WTC11 (cell line): Measurements from ENCODE around the gene PDCD1. TPM values are rescaled to one million over a fixed set of nuclear protein-coding genes. Genes with fewer than 3 reads are reported as not detected.

ENCODE experiments used
- CBFB ChIP-seq: sonication (generic); formaldehyde crosslinking; IDR thresholded peaks from 2 replicates; pipeline ENCODE4 v1.8.1; 2022; ENCODE audit warnings: mild to moderate bottlenecking, low read depth, missing genetic modification reagents
- NFE2L1 ChIP-seq: sonication (generic); formaldehyde crosslinking; IDR thresholded peaks from 2 replicates; pipeline ENCODE4 v1.8.1; 2023; ENCODE audit warnings: missing genetic modification reagents
- TCF7 ChIP-seq: sonication (generic); formaldehyde crosslinking; IDR thresholded peaks from 2 replicates; pipeline ENCODE4 v1.8.0; 2022; ENCODE audit warnings: mild to moderate bottlenecking, low read depth, missing genetic modification reagents, moderate library complexity
- ZBTB21 ChIP-seq: sonication (generic); formaldehyde crosslinking; IDR thresholded peaks from 2 replicates; pipeline ENCODE4 v1.8.1; 2023; ENCODE audit warnings: mild to moderate bottlenecking, missing genetic modification reagents, borderline replicate concordance
- total RNA-seq: library from RNA; stranded (reverse); gene quantifications from 3 replicates; pipeline ENCODE4 v1.2.3, GENCODE V29; 2021
- TF ChIP-seq, protein P1 (sequence below): fragments of 250-450 bp; sonication (Bioruptor Pico); IDR thresholded peaks from 2 replicates; pipeline ENCODE4 v1.9.0; 2021; ENCODE audit warnings: mild to moderate bottlenecking
- TF ChIP-seq, protein P2 (sequence below): sonication (generic); formaldehyde crosslinking; IDR thresholded peaks from 2 replicates; pipeline ENCODE4 v1.8.0; 2022; ENCODE audit warnings: mild to moderate bottlenecking, missing genetic modification reagents
- TF ChIP-seq, protein P3 (sequence below): sonication (generic); formaldehyde crosslinking; IDR thresholded peaks from 2 replicates; pipeline ENCODE4 v1.8.0; 2023; ENCODE audit warnings: mild to moderate bottlenecking, missing genetic modification reagents
- TF ChIP-seq, protein P4 (sequence below): sonication (generic); formaldehyde crosslinking; IDR thresholded peaks from 2 replicates; pipeline ENCODE4 v1.8.1; 2023; ENCODE audit warnings: mild to moderate bottlenecking, missing genetic modification reagents, borderline replicate concordance
- TF ChIP-seq, protein P5 (sequence below): sonication (generic); formaldehyde crosslinking; IDR thresholded peaks from 2 replicates; pipeline ENCODE4 v1.8.0; 2023; ENCODE audit warnings: missing genetic modification reagents, mild to moderate bottlenecking, borderline replicate concordance

The PDCD1 gene
- total RNA-seq, 1 experiment from 2014 or later, result 0.52 TPM

DNA sequence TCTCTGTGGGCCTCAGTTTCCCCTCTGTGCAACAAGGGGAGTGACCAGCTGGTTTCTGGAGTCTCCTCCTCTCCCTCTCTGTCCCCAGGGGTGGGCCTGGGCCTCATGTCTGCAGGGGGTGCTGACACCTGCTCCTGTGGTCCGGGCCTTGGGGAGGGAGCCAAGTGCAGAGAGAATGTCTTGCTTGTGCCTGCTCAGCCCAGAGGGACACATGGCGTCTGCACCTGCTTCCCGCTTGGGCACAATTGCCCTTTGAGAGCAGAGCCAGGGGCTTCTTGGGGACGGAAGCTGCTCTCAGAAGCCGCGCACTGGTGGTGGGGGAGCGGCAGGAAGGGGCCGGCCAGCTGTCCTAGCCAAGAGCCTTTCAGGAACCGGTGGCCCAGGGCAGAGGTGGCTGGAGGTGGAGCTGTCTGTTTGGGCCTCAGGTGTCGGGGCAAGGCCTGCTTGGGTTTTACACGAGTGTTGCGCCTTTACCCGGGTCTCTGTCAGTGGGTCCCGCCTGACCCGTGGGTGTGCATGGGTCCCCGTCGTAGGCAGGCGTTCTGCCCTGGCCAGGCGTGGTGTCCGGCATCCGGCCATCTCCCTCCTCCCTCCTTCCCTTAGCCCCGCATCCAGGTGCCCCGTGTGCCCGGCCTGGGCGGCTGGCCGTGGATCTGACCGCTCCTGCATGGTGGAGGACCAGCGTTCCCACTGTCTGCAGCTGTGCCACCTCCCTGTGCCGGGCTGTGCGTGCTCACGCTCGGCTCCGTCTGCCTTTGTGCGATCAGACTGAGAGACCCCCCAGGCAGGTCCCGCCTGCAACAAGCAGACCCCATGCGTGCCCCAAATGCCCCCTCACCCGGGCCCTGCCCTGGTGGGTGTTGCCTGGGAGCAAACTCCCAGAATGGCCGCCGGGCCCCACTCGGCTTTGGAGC, 45.7 kb downstream of the PDCD1 start (continued):
- TF ChIP-seq, protein P1, sequence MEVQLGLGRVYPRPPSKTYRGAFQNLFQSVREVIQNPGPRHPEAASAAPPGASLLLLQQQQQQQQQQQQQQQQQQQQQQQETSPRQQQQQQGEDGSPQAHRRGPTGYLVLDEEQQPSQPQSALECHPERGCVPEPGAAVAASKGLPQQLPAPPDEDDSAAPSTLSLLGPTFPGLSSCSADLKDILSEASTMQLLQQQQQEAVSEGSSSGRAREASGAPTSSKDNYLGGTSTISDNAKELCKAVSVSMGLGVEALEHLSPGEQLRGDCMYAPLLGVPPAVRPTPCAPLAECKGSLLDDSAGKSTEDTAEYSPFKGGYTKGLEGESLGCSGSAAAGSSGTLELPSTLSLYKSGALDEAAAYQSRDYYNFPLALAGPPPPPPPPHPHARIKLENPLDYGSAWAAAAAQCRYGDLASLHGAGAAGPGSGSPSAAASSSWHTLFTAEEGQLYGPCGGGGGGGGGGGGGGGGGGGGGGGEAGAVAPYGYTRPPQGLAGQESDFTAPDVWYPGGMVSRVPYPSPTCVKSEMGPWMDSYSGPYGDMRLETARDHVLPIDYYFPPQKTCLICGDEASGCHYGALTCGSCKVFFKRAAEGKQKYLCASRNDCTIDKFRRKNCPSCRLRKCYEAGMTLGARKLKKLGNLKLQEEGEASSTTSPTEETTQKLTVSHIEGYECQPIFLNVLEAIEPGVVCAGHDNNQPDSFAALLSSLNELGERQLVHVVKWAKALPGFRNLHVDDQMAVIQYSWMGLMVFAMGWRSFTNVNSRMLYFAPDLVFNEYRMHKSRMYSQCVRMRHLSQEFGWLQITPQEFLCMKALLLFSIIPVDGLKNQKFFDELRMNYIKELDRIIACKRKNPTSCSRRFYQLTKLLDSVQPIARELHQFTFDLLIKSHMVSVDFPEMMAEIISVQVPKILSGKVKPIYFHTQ (CRISPR knock-in tag), result no peak
- TF ChIP-seq CBFB (no peak), NFE2L1 (no peak), ZBTB21 (CRISPR knock-in tag) (no peak), TCF7 (no peak)
- TF ChIP-seq, protein P2, sequence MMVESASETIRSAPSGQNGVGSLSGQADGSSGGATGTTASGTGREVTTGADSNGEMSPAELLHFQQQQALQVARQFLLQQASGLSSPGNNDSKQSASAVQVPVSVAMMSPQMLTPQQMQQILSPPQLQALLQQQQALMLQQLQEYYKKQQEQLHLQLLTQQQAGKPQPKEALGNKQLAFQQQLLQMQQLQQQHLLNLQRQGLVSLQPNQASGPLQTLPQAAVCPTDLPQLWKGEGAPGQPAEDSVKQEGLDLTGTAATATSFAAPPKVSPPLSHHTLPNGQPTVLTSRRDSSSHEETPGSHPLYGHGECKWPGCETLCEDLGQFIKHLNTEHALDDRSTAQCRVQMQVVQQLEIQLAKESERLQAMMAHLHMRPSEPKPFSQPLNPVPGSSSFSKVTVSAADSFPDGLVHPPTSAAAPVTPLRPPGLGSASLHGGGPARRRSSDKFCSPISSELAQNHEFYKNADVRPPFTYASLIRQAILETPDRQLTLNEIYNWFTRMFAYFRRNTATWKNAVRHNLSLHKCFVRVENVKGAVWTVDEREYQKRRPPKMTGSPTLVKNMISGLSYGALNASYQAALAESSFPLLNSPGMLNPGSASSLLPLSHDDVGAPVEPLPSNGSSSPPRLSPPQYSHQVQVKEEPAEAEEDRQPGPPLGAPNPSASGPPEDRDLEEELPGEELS (CRISPR knock-in tag), result no peak
- TF ChIP-seq, protein P3, sequence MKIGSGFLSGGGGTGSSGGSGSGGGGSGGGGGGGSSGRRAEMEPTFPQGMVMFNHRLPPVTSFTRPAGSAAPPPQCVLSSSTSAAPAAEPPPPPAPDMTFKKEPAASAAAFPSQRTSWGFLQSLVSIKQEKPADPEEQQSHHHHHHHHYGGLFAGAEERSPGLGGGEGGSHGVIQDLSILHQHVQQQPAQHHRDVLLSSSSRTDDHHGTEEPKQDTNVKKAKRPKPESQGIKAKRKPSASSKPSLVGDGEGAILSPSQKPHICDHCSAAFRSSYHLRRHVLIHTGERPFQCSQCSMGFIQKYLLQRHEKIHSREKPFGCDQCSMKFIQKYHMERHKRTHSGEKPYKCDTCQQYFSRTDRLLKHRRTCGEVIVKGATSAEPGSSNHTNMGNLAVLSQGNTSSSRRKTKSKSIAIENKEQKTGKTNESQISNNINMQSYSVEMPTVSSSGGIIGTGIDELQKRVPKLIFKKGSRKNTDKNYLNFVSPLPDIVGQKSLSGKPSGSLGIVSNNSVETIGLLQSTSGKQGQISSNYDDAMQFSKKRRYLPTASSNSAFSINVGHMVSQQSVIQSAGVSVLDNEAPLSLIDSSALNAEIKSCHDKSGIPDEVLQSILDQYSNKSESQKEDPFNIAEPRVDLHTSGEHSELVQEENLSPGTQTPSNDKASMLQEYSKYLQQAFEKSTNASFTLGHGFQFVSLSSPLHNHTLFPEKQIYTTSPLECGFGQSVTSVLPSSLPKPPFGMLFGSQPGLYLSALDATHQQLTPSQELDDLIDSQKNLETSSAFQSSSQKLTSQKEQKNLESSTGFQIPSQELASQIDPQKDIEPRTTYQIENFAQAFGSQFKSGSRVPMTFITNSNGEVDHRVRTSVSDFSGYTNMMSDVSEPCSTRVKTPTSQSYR, result no peak
- TF ChIP-seq, protein P4, sequence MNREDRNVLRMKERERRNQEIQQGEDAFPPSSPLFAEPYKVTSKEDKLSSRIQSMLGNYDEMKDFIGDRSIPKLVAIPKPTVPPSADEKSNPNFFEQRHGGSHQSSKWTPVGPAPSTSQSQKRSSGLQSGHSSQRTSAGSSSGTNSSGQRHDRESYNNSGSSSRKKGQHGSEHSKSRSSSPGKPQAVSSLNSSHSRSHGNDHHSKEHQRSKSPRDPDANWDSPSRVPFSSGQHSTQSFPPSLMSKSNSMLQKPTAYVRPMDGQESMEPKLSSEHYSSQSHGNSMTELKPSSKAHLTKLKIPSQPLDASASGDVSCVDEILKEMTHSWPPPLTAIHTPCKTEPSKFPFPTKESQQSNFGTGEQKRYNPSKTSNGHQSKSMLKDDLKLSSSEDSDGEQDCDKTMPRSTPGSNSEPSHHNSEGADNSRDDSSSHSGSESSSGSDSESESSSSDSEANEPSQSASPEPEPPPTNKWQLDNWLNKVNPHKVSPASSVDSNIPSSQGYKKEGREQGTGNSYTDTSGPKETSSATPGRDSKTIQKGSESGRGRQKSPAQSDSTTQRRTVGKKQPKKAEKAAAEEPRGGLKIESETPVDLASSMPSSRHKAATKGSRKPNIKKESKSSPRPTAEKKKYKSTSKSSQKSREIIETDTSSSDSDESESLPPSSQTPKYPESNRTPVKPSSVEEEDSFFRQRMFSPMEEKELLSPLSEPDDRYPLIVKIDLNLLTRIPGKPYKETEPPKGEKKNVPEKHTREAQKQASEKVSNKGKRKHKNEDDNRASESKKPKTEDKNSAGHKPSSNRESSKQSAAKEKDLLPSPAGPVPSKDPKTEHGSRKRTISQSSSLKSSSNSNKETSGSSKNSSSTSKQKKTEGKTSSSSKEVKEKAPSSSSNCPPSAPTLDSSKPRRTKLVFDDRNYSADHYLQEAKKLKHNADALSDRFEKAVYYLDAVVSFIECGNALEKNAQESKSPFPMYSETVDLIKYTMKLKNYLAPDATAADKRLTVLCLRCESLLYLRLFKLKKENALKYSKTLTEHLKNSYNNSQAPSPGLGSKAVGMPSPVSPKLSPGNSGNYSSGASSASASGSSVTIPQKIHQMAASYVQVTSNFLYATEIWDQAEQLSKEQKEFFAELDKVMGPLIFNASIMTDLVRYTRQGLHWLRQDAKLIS (CRISPR knock-in tag), result no peak
- TF ChIP-seq, protein P5, sequence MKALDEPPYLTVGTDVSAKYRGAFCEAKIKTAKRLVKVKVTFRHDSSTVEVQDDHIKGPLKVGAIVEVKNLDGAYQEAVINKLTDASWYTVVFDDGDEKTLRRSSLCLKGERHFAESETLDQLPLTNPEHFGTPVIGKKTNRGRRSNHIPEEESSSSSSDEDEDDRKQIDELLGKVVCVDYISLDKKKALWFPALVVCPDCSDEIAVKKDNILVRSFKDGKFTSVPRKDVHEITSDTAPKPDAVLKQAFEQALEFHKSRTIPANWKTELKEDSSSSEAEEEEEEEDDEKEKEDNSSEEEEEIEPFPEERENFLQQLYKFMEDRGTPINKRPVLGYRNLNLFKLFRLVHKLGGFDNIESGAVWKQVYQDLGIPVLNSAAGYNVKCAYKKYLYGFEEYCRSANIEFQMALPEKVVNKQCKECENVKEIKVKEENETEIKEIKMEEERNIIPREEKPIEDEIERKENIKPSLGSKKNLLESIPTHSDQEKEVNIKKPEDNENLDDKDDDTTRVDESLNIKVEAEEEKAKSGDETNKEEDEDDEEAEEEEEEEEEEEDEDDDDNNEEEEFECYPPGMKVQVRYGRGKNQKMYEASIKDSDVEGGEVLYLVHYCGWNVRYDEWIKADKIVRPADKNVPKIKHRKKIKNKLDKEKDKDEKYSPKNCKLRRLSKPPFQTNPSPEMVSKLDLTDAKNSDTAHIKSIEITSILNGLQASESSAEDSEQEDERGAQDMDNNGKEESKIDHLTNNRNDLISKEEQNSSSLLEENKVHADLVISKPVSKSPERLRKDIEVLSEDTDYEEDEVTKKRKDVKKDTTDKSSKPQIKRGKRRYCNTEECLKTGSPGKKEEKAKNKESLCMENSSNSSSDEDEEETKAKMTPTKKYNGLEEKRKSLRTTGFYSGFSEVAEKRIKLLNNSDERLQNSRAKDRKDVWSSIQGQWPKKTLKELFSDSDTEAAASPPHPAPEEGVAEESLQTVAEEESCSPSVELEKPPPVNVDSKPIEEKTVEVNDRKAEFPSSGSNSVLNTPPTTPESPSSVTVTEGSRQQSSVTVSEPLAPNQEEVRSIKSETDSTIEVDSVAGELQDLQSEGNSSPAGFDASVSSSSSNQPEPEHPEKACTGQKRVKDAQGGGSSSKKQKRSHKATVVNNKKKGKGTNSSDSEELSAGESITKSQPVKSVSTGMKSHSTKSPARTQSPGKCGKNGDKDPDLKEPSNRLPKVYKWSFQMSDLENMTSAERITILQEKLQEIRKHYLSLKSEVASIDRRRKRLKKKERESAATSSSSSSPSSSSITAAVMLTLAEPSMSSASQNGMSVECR, result no peak
